ENCODE data around the gene B3GALT6.

B3GALT6 gene

DNA sequence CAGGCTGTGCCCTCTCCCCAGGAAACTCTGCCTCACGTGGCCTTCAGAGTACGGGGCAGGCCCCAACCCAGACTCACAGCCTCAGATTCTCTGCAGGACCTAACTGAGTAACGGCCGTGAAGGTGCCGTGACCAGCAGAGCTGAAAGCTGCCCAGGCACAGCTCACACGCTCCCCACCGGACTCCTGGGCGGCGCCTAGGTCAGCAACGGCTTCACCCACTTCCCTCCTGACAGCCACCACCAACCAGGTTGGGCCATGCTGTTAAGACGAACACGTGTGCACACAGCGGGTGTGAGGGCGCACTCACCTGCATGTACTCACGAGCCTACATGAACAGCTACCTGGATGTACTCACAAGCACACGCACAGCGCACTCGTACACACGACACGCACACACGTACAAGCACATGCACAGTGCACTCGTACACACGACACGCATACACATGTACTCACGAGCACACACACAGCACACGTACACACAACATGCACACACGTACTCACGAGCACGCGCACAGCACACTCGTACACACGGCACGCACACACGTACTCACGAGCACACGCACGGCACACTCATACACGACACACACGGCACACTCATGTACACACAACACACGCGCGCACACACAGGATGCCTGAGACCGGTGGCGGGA, 9.3 kb upstream of the B3GALT6 start:
- no peak overlapping the region for H2BK12ac ChIP-seq (ENCODE audit: low read length)
- H2AFZ ChIP-seq (ENCODE audit: insufficient read depth, low read length, poor library complexity): no peak overlapping the region
- no peak overlapping the region for H2BK5ac ChIP-seq (ENCODE audit: low read depth, low read length, poor library complexity)
- H2AK5ac ChIP-seq (ENCODE audit: low read length): no peak overlapping the region
- no peak overlapping the region for H3K14ac ChIP-seq (ENCODE audit: low read length)
- no peak overlapping the region for H4K12ac ChIP-seq (ENCODE audit: low read depth, low read length)
- H4K91ac ChIP-seq (ENCODE audit: low read depth, low read length): no peak overlapping the region
- no peaks in the 10 kb centered on the region for H3K27me3 ChIP-seq (ENCODE audit: insufficient read depth, low read length)
- H3K23ac ChIP-seq (ENCODE audit: low read length): no peak overlapping the region
- peaks cover 88 to 94% of the 10 kb centered on the region in 2 experiments for H3K36me3 ChIP-seq (ENCODE audit: control insufficient read depth in 1 of 2, insufficient read depth in 2 of 2, low read length in 2 of 2)
- no peaks in the 10 kb centered on the region for H3K4me1 ChIP-seq (ENCODE audit: control insufficient read depth in 1 of 2, insufficient read depth in 2 of 2, low read length in 2 of 2)
- no peak overlapping the region for H3K18ac ChIP-seq (ENCODE audit: low read length)
- no peak overlapping the region for H3K4me2 ChIP-seq (ENCODE audit: low read length)
- H3K9me3 ChIP-seq (ENCODE audit: insufficient read depth, low read depth, low read length): peaks cover 4% of the 10 kb centered on the region
- no peaks in the 10 kb centered on the region for H3K79me1 ChIP-seq (ENCODE audit: low read length)
- H3K79me2 ChIP-seq (ENCODE audit: control insufficient read depth, insufficient read depth, low read length, poor library complexity): no peaks in the 10 kb centered on the region
- H3K4me3 ChIP-seq (ENCODE audit: low read depth, low read length): peak overlapping the region; percentile 13
- H3K4ac ChIP-seq (ENCODE audit: low read depth, low read length): no peak overlapping the region
- no peak overlapping the region for H4K8ac ChIP-seq (ENCODE audit: low read depth, low read length)
- no CpG with 5 or more reads among the region's 44 CpGs for WGBS (ENCODE audit: extremely low coverage, insufficient coverage, insufficient read length)
- H2BK120ac ChIP-seq (ENCODE audit: insufficient read depth, low read length, poor library complexity): no peak overlapping the region
- DNase-seq: no peak
- no peak overlapping the region for H3K27ac ChIP-seq (ENCODE audit: low read depth, low read length)
- H3K9ac ChIP-seq (ENCODE audit: low read length): no peak overlapping the region

GRCh38 chr1:1223321-1223720, 8.7 kb upstream of the B3GALT6 start:
- no CpG with 5 or more reads among the region's 15 CpGs for WGBS (ENCODE audit: extremely low coverage, insufficient coverage, insufficient read length)
- Histone ChIP-seq H3K27ac (ENCODE audit: low read depth, low read length) (no peak overlapping the region), H4K91ac (ENCODE audit: low read depth, low read length) (no peak overlapping the region), H3K4me1 (ENCODE audit: control insufficient read depth in 1 of 2, insufficient read depth in 2 of 2, low read length in 2 of 2) (no peaks in the 10 kb centered on the region), H3K4me2 (ENCODE audit: low read length) (no peak overlapping the region), H2BK12ac (ENCODE audit: low read length) (no peak overlapping the region), H3K36me3 (ENCODE audit: control insufficient read depth in 1 of 2, insufficient read depth in 2 of 2, low read length in 2 of 2) (peaks cover 88 to 94% of the 10 kb centered on the region in 2 experiments), H4K8ac (ENCODE audit: low read depth, low read length) (no peak overlapping the region), H3K79me1 (ENCODE audit: low read length) (no peaks in the 10 kb centered on the region), H3K9ac (ENCODE audit: low read length) (no peak overlapping the region), H2AK5ac (ENCODE audit: low read length) (no peak overlapping the region), H3K4me3 (ENCODE audit: low read depth, low read length) (no peak overlapping the region), H4K12ac (ENCODE audit: low read depth, low read length) (no peak overlapping the region), H2BK5ac (ENCODE audit: low read depth, low read length, poor library complexity) (no peak overlapping the region), H3K18ac (ENCODE audit: low read length) (no peak overlapping the region), H3K4ac (ENCODE audit: low read depth, low read length) (no peak overlapping the region), H3K27me3 (ENCODE audit: insufficient read depth, low read length) (no peaks in the 10 kb centered on the region), H3K9me3 (ENCODE audit: insufficient read depth, low read depth, low read length) (peaks cover 4% of the 10 kb centered on the region), H3K14ac (ENCODE audit: low read length) (no peak overlapping the region), H3K23ac (ENCODE audit: low read length) (no peak overlapping the region), H3K79me2 (ENCODE audit: control insufficient read depth, insufficient read depth, low read length, poor library complexity) (no peaks in the 10 kb centered on the region), H2BK120ac (ENCODE audit: insufficient read depth, low read length, poor library complexity) (no peak overlapping the region), H2AFZ (ENCODE audit: insufficient read depth, low read length, poor library complexity) (no peak overlapping the region)
- no peak for DNase-seq

- H3K4ac ChIP-seq (ENCODE audit: low read depth, low read length): no peak overlapping the region
- H4K8ac ChIP-seq (ENCODE audit: low read depth, low read length): no peak overlapping the region
- H2AK5ac ChIP-seq (ENCODE audit: low read length): no peak overlapping the region
- H2BK12ac ChIP-seq (ENCODE audit: low read length): no peak overlapping the region
- no peak overlapping the region for H2BK5ac ChIP-seq (ENCODE audit: low read depth, low read length, poor library complexity)
- no peak overlapping the region for H3K4me3 ChIP-seq (ENCODE audit: low read depth, low read length)
- no peak overlapping the region for H2BK120ac ChIP-seq (ENCODE audit: insufficient read depth, low read length, poor library complexity)
- H3K9me3 ChIP-seq (ENCODE audit: insufficient read depth, low read depth, low read length): peaks cover 5% of the 10 kb centered on the region
- no peak overlapping the region for H3K9ac ChIP-seq (ENCODE audit: low read length)
- H3K27ac ChIP-seq (ENCODE audit: low read depth, low read length): no peak overlapping the region
- WGBS (ENCODE audit: extremely low coverage, insufficient coverage, insufficient read length): no CpG with 5 or more reads among the region's 21 CpGs
- no peaks in the 10 kb centered on the region for H3K27me3 ChIP-seq (ENCODE audit: insufficient read depth, low read length)
- H3K4me1 ChIP-seq (ENCODE audit: control insufficient read depth in 1 of 2, insufficient read depth in 2 of 2, low read length in 2 of 2): no peaks in the 10 kb centered on the region
- no peak overlapping the region for H4K91ac ChIP-seq (ENCODE audit: low read depth, low read length)
- no peak overlapping the region for H2AFZ ChIP-seq (ENCODE audit: insufficient read depth, low read length, poor library complexity)
- no peak overlapping the region for H3K23ac ChIP-seq (ENCODE audit: low read length)
- no peaks in the 10 kb centered on the region for H3K79me1 ChIP-seq (ENCODE audit: low read length)
- H3K18ac ChIP-seq (ENCODE audit: low read length): no peak overlapping the region
- H3K14ac ChIP-seq (ENCODE audit: low read length): no peak overlapping the region
- H3K4me2 ChIP-seq (ENCODE audit: low read length): no peak overlapping the region
- no peaks in the 10 kb centered on the region for H3K79me2 ChIP-seq (ENCODE audit: control insufficient read depth, insufficient read depth, low read length, poor library complexity)
- peaks cover 86 to 94% of the 10 kb centered on the region in 2 experiments for H3K36me3 ChIP-seq (ENCODE audit: control insufficient read depth in 1 of 2, insufficient read depth in 2 of 2, low read length in 2 of 2)
- no peak overlapping the region for H4K12ac ChIP-seq (ENCODE audit: low read depth, low read length)
- DNase-seq: no peak
Observed at GRCh38 chr1:1223891-1224290, 8.1 kb upstream of the B3GALT6 start.

DNA sequence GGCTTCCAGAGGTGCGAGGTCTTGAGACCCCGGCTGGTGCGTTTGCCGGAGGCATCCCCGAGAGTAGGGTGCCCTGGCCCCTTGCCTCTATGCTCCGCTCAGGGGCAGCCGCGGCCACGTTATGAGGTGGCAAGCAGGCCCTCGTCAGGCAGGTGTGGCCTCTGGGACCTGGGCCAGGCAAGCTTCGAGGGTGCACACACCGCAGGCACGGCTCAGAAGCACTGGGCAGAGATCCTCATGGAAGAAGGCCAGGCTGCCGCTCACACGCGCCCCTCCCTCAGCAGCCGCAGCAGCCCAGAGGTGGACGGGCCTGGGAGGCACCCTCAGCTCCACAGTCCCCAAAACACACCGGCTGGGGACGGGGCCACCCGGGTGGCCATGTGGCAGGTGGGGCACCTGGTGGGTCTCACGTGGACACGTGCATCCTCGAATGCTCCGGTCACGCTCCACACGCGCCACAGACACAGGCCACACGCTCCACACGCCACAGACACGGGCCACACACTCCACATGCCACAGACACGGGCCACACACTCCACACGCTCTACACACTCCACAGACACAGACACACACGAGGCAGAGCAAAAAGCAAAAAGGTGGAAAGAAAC, 6.7 kb upstream of the B3GALT6 start:
- H3K27ac ChIP-seq (ENCODE audit: low read depth, low read length): no peak overlapping the region
- H3K9ac ChIP-seq (ENCODE audit: low read length): no peak overlapping the region
- no peak overlapping the region for H3K18ac ChIP-seq (ENCODE audit: low read length)

More for the DNA sequence above, 6.7 kb upstream of the B3GALT6 start:
- no peak for DNase-seq
- H2AK5ac ChIP-seq (ENCODE audit: low read length): no peak overlapping the region
- H3K4me1 ChIP-seq (ENCODE audit: control insufficient read depth in 1 of 2, insufficient read depth in 2 of 2, low read length in 2 of 2): no peaks in the 10 kb centered on the region
- H2BK5ac ChIP-seq (ENCODE audit: low read depth, low read length, poor library complexity): no peak overlapping the region
- no peak overlapping the region for H2AFZ ChIP-seq (ENCODE audit: insufficient read depth, low read length, poor library complexity)
- no peak overlapping the region for H4K8ac ChIP-seq (ENCODE audit: low read depth, low read length)
- H3K27me3 ChIP-seq (ENCODE audit: insufficient read depth, low read length): no peaks in the 10 kb centered on the region
- H2BK12ac ChIP-seq (ENCODE audit: low read length): no peak overlapping the region
- no CpG with 5 or more reads among the region's 34 CpGs for WGBS (ENCODE audit: extremely low coverage, insufficient coverage, insufficient read length)
- no peaks in the 10 kb centered on the region for H3K79me1 ChIP-seq (ENCODE audit: low read length)
- peaks cover 6% of the 10 kb centered on the region for H3K9me3 ChIP-seq (ENCODE audit: insufficient read depth, low read depth, low read length)
- no peak overlapping the region for H4K91ac ChIP-seq (ENCODE audit: low read depth, low read length)
- peaks cover 74 to 85% of the 10 kb centered on the region in 2 experiments for H3K36me3 ChIP-seq (ENCODE audit: control insufficient read depth in 1 of 2, insufficient read depth in 2 of 2, low read length in 2 of 2)
- H3K4ac ChIP-seq (ENCODE audit: low read depth, low read length): no peak overlapping the region
- no peak overlapping the region for H2BK120ac ChIP-seq (ENCODE audit: insufficient read depth, low read length, poor library complexity)
- no peak overlapping the region for H3K14ac ChIP-seq (ENCODE audit: low read length)
- no peak overlapping the region for H3K4me3 ChIP-seq (ENCODE audit: low read depth, low read length)
- no peak overlapping the region for H4K12ac ChIP-seq (ENCODE audit: low read depth, low read length)
- H3K4me2 ChIP-seq (ENCODE audit: low read length): no peak overlapping the region
- H3K79me2 ChIP-seq (ENCODE audit: control insufficient read depth, insufficient read depth, low read length, poor library complexity): no peaks in the 10 kb centered on the region
- H3K23ac ChIP-seq (ENCODE audit: low read length): no peak overlapping the region

All from trophoblast cell (in vitro differentiated cells and primary cell).